HCT116 (cell line): Measurements from ENCODE around the gene GATM. TPM values are rescaled to one million over a fixed set of nuclear protein-coding genes. Genes with fewer than 3 reads are reported as not detected.

ENCODE experiments used
- ATAC-seq: fragments of 200-7000 bp; cut with Tn5 transposase; 2 replicates; pipeline ENCODE4 v1.9.1; 2020; ENCODE audit warnings: mild to moderate bottlenecking, moderate library complexity
- BruUV-seq: library from RNA; stranded (reverse); fragments of 400-500 nt; replicated peaks from 2 replicates; lab custom pipeline; 2021; lab: Mats Ljungman, UMichigan
- CTCF ChIA-PET: fragments of 300-600 bp; sonication (Branson Sonifier 250); formaldehyde crosslinking; loops from one replicate; lab custom pipeline; 2021; ENCODE audit warnings: antibody characterized with exemption; lab: Charles Lee
- POLR2A ChIA-PET: fragments of 300-600, 350-600 bp; sonication (Branson Sonifier 250); formaldehyde crosslinking; loops from one replicate; lab custom pipeline; 2021; ENCODE audit warnings: antibody characterized with exemption; lab: Charles Lee
- RAD21 ChIA-PET, 2 experiments: fragments of 300-600 bp; sonication (Branson Sonifier 250); formaldehyde crosslinking; loops; one replicate each; lab custom pipeline; 2023; ENCODE audit warnings: low total read pairs in 2 of 2; ENCODE audit not compliant: uncharacterized antibody in 2 of 2, unreplicated experiment in 2 of 2, low non-redundant PET in 1 of 2; lab: Charles Lee
- DNase-seq: peaks from one replicate; pipeline ENCODE4 v3.0.0-alpha.2; 2010; ENCODE audit warnings: low read depth, low spot score
- H2AFZ ChIP-seq: fragments of 200-600 bp; shearing (Covaris generic), sonication (generic); 2 replicates; pipeline ENCODE4 v1.6.1; 2017; ENCODE audit warnings: low read depth, mixed run types, mixed read lengths, antibody characterized with exemption, low read length; ENCODE audit not compliant: poor library complexity, severe bottlenecking
- H3K27ac ChIP-seq: 2 replicates; pipeline ENCODE4 v1.5.1; 2012; ENCODE audit warnings: low read depth, low read length
- H3K27me3 ChIP-seq: fragments of 200-600 bp; sonication (generic); 2 replicates; pipeline ENCODE4 v1.6.1; 2016; ENCODE audit warnings: mixed run types, low read length, mixed read lengths; ENCODE audit not compliant: insufficient read depth
- H3K36me3 ChIP-seq, 2 experiments: fragments of 200-500 bp in 1 of 2; fragments of 200-600 bp in 1 of 2; sonication (Bioruptor generic) in 1 of 2; sonication (generic) in 1 of 2; 2 replicates each; pipeline versions ENCODE4 v1.5.1 to v1.6.1; 2014 to 2016; ENCODE audit warnings: low read length in 2 of 2, inconsistent platforms in 1 of 2, mixed read lengths in 1 of 2, mixed run types in 1 of 2; ENCODE audit not compliant: insufficient read depth in 2 of 2, control insufficient read depth in 1 of 2
- H3K4me1 ChIP-seq, 2 experiments: fragments of 200-600 bp in 1 of 2; sonication (generic) in 1 of 2; 2 replicates each; pipeline versions ENCODE4 v1.5.1 to v1.6.1; 2012 to 2017; ENCODE audit warnings: low read length in 2 of 2, inconsistent platforms in 1 of 2, mild to moderate bottlenecking in 1 of 2, mixed read lengths in 1 of 2, mixed run types in 1 of 2, moderate library complexity in 1 of 2; ENCODE audit not compliant: insufficient read depth in 2 of 2, control insufficient read depth in 1 of 2
- H3K4me2 ChIP-seq: fragments of 200-600 bp; sonication (generic); 2 replicates; pipeline ENCODE4 v1.6.1; 2017; ENCODE audit warnings: mixed run types, low read length, mixed read lengths
- H3K4me3 ChIP-seq, 2 experiments: fragments of 200-600 bp in 1 of 2; sonication (generic) in 1 of 2; replicated peaks in 1 of 2; 2 replicates each; pipeline ENCODE4 v1.5.1; 2011 to 2016; ENCODE audit warnings: low read length in 2 of 2, control low read depth in 1 of 2, low read depth in 1 of 2, mild to moderate bottlenecking in 1 of 2, mixed read lengths in 1 of 2, mixed run types in 1 of 2
- H3K79me2 ChIP-seq: fragments of 200-600 bp; sonication (generic); 2 replicates; pipeline ENCODE4 v1.6.1; 2017; ENCODE audit warnings: mild to moderate bottlenecking, mixed run types, low read length, moderate library complexity, mixed read lengths; ENCODE audit not compliant: insufficient read depth
- H3K9ac ChIP-seq: fragments of 200-600 bp; sonication (generic); 2 replicates; pipeline ENCODE4 v1.6.1; 2016; ENCODE audit warnings: low read length, mixed read lengths
- H3K9me2 ChIP-seq: fragments of 200-600 bp; sonication (generic), shearing (Covaris generic); 2 replicates; pipeline ENCODE4 v1.6.1; 2017; ENCODE audit warnings: mixed run types, mild to moderate bottlenecking, moderate library complexity; ENCODE audit not compliant: insufficient read depth
- H3K9me3 ChIP-seq, 2 experiments: fragments of 200-500 bp in 1 of 2; fragments of 200-600 bp in 1 of 2; sonication (Bioruptor generic) in 1 of 2; sonication (generic) in 1 of 2; 2 replicates each; pipeline ENCODE4 v1.6.1; 2014 to 2017; ENCODE audit warnings: low read length in 2 of 2, mixed read lengths in 2 of 2, inconsistent platforms in 1 of 2, low read depth in 1 of 2, mild to moderate bottlenecking in 1 of 2, mixed run types in 1 of 2, moderate library complexity in 1 of 2; ENCODE audit not compliant: control insufficient read depth in 1 of 2, insufficient read depth in 1 of 2
- H4K20me1 ChIP-seq: fragments of 200-600 bp; sonication (generic), shearing (Covaris generic); 2 replicates; pipeline ENCODE4 v1.6.1; 2017; ENCODE audit warnings: mixed run types, mild to moderate bottlenecking, moderate library complexity; ENCODE audit not compliant: insufficient read depth
- CEBPB ChIP-seq: IDR thresholded peaks from 2 replicates; pipeline ENCODE4 v1.6.1; 2012; ENCODE audit warnings: low read depth
- EGR1 ChIP-seq: IDR thresholded peaks from 2 replicates; pipeline ENCODE4 v1.6.1; 2012; ENCODE audit warnings: low read depth
- ELF1 ChIP-seq: IDR thresholded peaks from 2 replicates; pipeline ENCODE4 v1.6.1; 2012; ENCODE audit warnings: low read depth, borderline replicate concordance
- EZH2phosphoT487 ChIP-seq: fragments of 200-600 bp; IDR thresholded peaks from 2 replicates; pipeline ENCODE4 v1.6.1; 2018; ENCODE audit warnings: antibody characterized with exemption, borderline replicate concordance
- FOSL1 ChIP-seq: IDR thresholded peaks from 2 replicates; pipeline ENCODE4 v1.6.1; 2012; ENCODE audit warnings: low read depth
- JUND ChIP-seq: IDR thresholded peaks from 2 replicates; pipeline ENCODE4 v1.6.1; 2012
- POLR2A ChIP-seq: IDR thresholded peaks from 2 replicates; pipeline ENCODE4 v1.7.0; 2011; ENCODE audit warnings: borderline replicate concordance; ENCODE audit not compliant: insufficient read depth, insufficient read length; ENCODE audit errors: extremely low read depth
- POLR2AphosphoS5 ChIP-seq: IDR thresholded peaks from 2 replicates; pipeline ENCODE4 v1.6.1; 2011; ENCODE audit warnings: mild to moderate bottlenecking, low read depth, low read length, moderate library complexity
- SIN3A ChIP-seq: IDR thresholded peaks from 2 replicates; pipeline ENCODE4 v1.6.1; 2012; ENCODE audit warnings: low read depth
- SP1 ChIP-seq: IDR thresholded peaks from 2 replicates; pipeline ENCODE4 v1.6.1; 2012; ENCODE audit warnings: low read depth
- SRF ChIP-seq: IDR thresholded peaks from 2 replicates; pipeline ENCODE4 v1.6.1; 2012; ENCODE audit warnings: low read depth
- TCF7L2 ChIP-seq: IDR thresholded peaks from 2 replicates; pipeline ENCODE4 v1.7.0; 2011; ENCODE audit warnings: borderline replicate concordance, inconsistent platforms; ENCODE audit not compliant: insufficient read depth, insufficient read length; ENCODE audit errors: extremely low read depth
- YY1 ChIP-seq: IDR thresholded peaks from 2 replicates; pipeline ENCODE4 v1.6.1; 2011; ENCODE audit warnings: low read length, low read depth, moderate library complexity, mild to moderate bottlenecking; ENCODE audit not compliant: insufficient replicate concordance; ENCODE audit errors: extremely low read depth
- ZFX ChIP-seq: fragments of 450-650 bp; IDR thresholded peaks from 2 replicates; pipeline ENCODE4 v1.6.1; 2017
- ZNF274 ChIP-seq: fragments of 200-500 bp; sonication (Bioruptor generic); IDR thresholded peaks from 2 replicates; pipeline ENCODE4 v1.6.1; 2014; ENCODE audit warnings: mild to moderate bottlenecking, low read depth, low read length, inconsistent platforms
- intact Hi-C: fragments of 100-400 bp; cut with micrococcal nuclease; formaldehyde crosslinking; loops from 2 replicates; pipeline ENCODE4 v1.10.0; 2022
- total RNA-seq: library from RNA; stranded (reverse); gene quantifications from one replicate; pipeline ENCODE4 v1.2.1, GENCODE V29; 2021; ENCODE audit not compliant: unreplicated experiment
- TF ChIP-seq, protein P1 (sequence below): IDR thresholded peaks from 2 replicates; pipeline ENCODE4 v1.6.1; 2011; ENCODE audit warnings: mild to moderate bottlenecking, low read length, moderate library complexity; ENCODE audit not compliant: insufficient replicate concordance; ENCODE audit errors: extremely low read depth
- TF ChIP-seq, protein P2 (sequence below): IDR thresholded peaks from 2 replicates; pipeline ENCODE4 v1.6.1; 2012
- TF ChIP-seq, protein P3 (sequence below): IDR thresholded peaks from 2 replicates; pipeline ENCODE4 v1.6.1; 2012; ENCODE audit warnings: low read depth
- TF ChIP-seq, protein P4 (sequence below): IDR thresholded peaks from 2 replicates; pipeline ENCODE4 v1.6.1; 2012
- TF ChIP-seq, protein P5 (sequence below), 3 experiments: fragments of 200-600 bp in 1 of 3; sonication (generic) in 1 of 3; IDR thresholded peaks in 2 of 3; conservative IDR thresholded peaks in 1 of 3; 2 replicates each; pipeline ENCODE4 v1.5.1; 2012 to 2017; ENCODE audit warnings: low read depth in 2 of 3, low read length in 2 of 3, antibody characterized with exemption in 1 of 3, borderline replicate concordance in 1 of 3, control low read depth in 1 of 3, mild to moderate bottlenecking in 1 of 3, mixed read lengths in 1 of 3, mixed run types in 1 of 3, moderate library complexity in 1 of 3; ENCODE audit not compliant: insufficient read depth in 1 of 3

The GATM gene
- total RNA-seq, 1 experiment from 2014 or later = 3.1 TPM

DNA sequence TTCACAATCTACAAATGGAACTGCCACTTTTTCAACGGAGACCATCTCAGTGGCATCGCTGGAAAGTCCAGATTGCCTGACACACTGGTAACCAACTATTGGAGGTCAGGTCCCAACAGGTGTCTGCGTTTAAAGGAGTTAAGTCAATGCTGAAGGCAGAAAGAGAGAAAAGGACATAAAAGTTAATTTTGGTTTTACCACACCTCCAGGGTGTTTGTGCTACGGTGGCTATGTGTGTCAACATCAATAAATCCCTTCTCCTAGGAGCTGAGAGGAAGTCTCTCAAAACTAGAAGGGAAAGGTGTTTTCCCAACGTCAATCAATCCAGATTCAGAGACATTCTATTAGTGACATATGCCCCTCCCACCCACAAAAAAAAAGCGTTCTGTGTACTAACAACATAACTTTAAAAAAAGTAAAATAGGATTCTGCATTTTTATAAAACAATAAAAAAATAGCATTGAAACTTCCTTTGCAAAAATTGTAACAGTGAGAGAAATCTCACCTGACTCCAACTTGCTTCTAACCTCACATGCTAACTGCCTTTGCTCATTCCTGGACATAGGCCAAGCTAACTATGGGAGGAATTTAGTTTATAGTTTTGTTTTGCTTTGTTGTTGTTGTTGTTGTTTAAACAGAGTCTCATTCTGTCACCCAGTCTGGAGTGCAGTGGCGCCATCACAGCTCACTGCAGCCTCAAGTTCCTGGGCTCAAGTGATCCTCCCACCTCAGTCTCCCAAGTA, 58.7 kb downstream of the GATM start:
- DNase-seq (no peak), ATAC-seq (no peak)
- Histone ChIP-seq H3K79me2 (no peaks in the 10 kb centered on the region), H3K27me3 (no peaks in the 10 kb centered on the region), H3K4me2 (no peak overlapping the region), H3K9ac (no peak overlapping the region), H3K9me2 (no peaks in the 10 kb centered on the region), H3K36me3 (no peaks in the 10 kb centered on the region), H4K20me1 (no peaks in the 10 kb centered on the region), H3K4me3 (no peak overlapping the region), H3K9me3 (no peaks in the 10 kb centered on the region; a peak in 1 of 4 replicates), H2AFZ (no peak overlapping the region), H3K4me1 (peaks cover 0 to 10% of the 10 kb centered on the region in 2 experiments; a peak in 1 of 4 replicates), H3K27ac (no peak overlapping the region)
- no TSS peak for BruUV-seq
- TF ChIP-seq ZFX (no peak), SP1 (no peak), EGR1 (no peak), SIN3A (no peak), FOSL1 (no peak), EZH2phosphoT487 (no peak), YY1 (no peak), ELF1 (no peak), CEBPB (no peak), TCF7L2 (no peak), SRF (no peak), JUND (no peak), POLR2AphosphoS5 (no peak), POLR2A (no peak), ZNF274 (no peak)
- TF ChIP-seq, protein P1, sequence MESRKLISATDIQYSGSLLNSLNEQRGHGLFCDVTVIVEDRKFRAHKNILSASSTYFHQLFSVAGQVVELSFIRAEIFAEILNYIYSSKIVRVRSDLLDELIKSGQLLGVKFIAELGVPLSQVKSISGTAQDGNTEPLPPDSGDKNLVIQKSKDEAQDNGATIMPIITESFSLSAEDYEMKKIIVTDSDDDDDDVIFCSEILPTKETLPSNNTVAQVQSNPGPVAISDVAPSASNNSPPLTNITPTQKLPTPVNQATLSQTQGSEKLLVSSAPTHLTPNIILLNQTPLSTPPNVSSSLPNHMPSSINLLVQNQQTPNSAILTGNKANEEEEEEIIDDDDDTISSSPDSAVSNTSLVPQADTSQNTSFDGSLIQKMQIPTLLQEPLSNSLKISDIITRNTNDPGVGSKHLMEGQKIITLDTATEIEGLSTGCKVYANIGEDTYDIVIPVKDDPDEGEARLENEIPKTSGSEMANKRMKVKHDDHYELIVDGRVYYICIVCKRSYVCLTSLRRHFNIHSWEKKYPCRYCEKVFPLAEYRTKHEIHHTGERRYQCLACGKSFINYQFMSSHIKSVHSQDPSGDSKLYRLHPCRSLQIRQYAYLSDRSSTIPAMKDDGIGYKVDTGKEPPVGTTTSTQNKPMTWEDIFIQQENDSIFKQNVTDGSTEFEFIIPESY = no peak
- TF ChIP-seq, protein P2, sequence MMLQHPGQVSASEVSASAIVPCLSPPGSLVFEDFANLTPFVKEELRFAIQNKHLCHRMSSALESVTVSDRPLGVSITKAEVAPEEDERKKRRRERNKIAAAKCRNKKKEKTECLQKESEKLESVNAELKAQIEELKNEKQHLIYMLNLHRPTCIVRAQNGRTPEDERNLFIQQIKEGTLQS = no peak
- TF ChIP-seq, protein P3, sequence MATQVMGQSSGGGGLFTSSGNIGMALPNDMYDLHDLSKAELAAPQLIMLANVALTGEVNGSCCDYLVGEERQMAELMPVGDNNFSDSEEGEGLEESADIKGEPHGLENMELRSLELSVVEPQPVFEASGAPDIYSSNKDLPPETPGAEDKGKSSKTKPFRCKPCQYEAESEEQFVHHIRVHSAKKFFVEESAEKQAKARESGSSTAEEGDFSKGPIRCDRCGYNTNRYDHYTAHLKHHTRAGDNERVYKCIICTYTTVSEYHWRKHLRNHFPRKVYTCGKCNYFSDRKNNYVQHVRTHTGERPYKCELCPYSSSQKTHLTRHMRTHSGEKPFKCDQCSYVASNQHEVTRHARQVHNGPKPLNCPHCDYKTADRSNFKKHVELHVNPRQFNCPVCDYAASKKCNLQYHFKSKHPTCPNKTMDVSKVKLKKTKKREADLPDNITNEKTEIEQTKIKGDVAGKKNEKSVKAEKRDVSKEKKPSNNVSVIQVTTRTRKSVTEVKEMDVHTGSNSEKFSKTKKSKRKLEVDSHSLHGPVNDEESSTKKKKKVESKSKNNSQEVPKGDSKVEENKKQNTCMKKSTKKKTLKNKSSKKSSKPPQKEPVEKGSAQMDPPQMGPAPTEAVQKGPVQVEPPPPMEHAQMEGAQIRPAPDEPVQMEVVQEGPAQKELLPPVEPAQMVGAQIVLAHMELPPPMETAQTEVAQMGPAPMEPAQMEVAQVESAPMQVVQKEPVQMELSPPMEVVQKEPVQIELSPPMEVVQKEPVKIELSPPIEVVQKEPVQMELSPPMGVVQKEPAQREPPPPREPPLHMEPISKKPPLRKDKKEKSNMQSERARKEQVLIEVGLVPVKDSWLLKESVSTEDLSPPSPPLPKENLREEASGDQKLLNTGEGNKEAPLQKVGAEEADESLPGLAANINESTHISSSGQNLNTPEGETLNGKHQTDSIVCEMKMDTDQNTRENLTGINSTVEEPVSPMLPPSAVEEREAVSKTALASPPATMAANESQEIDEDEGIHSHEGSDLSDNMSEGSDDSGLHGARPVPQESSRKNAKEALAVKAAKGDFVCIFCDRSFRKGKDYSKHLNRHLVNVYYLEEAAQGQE = no peak
- TF ChIP-seq, protein P4, sequence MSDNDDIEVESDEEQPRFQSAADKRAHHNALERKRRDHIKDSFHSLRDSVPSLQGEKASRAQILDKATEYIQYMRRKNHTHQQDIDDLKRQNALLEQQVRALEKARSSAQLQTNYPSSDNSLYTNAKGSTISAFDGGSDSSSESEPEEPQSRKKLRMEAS = no peak
- TF ChIP-seq, protein P5, sequence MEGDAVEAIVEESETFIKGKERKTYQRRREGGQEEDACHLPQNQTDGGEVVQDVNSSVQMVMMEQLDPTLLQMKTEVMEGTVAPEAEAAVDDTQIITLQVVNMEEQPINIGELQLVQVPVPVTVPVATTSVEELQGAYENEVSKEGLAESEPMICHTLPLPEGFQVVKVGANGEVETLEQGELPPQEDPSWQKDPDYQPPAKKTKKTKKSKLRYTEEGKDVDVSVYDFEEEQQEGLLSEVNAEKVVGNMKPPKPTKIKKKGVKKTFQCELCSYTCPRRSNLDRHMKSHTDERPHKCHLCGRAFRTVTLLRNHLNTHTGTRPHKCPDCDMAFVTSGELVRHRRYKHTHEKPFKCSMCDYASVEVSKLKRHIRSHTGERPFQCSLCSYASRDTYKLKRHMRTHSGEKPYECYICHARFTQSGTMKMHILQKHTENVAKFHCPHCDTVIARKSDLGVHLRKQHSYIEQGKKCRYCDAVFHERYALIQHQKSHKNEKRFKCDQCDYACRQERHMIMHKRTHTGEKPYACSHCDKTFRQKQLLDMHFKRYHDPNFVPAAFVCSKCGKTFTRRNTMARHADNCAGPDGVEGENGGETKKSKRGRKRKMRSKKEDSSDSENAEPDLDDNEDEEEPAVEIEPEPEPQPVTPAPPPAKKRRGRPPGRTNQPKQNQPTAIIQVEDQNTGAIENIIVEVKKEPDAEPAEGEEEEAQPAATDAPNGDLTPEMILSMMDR (IDR thresholded peaks at IDR 0.05 in 2 of 3, conservative IDR thresholded peaks at IDR 0.05 in 1 of 3; ENCODE audit: borderline replicate concordance in 1 of 3, insufficient read depth in 1 of 3, low read depth in 2 of 3, low read length in 2 of 3) = no peak
- ChIA-PET RAD21 (no interaction called here), POLR2A (no interaction called here), CTCF (no interaction called here)
- intact Hi-C loops = no loop called here
